ENCODE measurements around the gene MIER2. TPM values are rescaled to one million over a fixed set of nuclear protein-coding genes. Genes with fewer than 3 reads are reported as not detected.
"Not testable (repeated sequence)": the region's sequence is repeated elsewhere in the genome, so short reads cannot be mapped to it uniquely, and the experiment has no call there.

MIER2 gene
- total RNA-seq, 1 donor from 2014 or later = 47.3 TPM

- H3K4me3 Mint-ChIP-seq (ENCODE audit: unreplicated experiment) = no peak overlapping the region
- H3K27ac Mint-ChIP-seq (ENCODE audit: unreplicated experiment) = no peak overlapping the region
- no peaks in the 10 kb centered on the region for H3K9me3 Mint-ChIP-seq (ENCODE audit: unreplicated experiment)
- no peaks in the 10 kb centered on the region for H3K36me3 Mint-ChIP-seq (ENCODE audit: unreplicated experiment)
- peaks cover 2% of the 10 kb centered on the region for H3K27me3 Mint-ChIP-seq (ENCODE audit: unreplicated experiment)
- TF ChIP-seq, protein P1, sequence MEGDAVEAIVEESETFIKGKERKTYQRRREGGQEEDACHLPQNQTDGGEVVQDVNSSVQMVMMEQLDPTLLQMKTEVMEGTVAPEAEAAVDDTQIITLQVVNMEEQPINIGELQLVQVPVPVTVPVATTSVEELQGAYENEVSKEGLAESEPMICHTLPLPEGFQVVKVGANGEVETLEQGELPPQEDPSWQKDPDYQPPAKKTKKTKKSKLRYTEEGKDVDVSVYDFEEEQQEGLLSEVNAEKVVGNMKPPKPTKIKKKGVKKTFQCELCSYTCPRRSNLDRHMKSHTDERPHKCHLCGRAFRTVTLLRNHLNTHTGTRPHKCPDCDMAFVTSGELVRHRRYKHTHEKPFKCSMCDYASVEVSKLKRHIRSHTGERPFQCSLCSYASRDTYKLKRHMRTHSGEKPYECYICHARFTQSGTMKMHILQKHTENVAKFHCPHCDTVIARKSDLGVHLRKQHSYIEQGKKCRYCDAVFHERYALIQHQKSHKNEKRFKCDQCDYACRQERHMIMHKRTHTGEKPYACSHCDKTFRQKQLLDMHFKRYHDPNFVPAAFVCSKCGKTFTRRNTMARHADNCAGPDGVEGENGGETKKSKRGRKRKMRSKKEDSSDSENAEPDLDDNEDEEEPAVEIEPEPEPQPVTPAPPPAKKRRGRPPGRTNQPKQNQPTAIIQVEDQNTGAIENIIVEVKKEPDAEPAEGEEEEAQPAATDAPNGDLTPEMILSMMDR (IDR thresholded peaks at IDR 0.05; ENCODE audit: partially characterized antibody, unreplicated experiment) = no peak
- peaks cover 5% of the 10 kb centered on the region for H3K4me1 Mint-ChIP-seq (ENCODE audit: low read depth, unreplicated experiment)
- no peak for DNase-seq
Measured at GRCh38 chr19:275000-275399, 69.6 kb downstream of the MIER2 start.

- Mint-ChIP-seq H3K9me3 (ENCODE audit: unreplicated experiment) (no peaks in the 10 kb centered on the region), H3K27me3 (ENCODE audit: unreplicated experiment) (peaks cover 2% of the 10 kb centered on the region), H3K4me1 (ENCODE audit: low read depth, unreplicated experiment) (no peaks in the 10 kb centered on the region), H3K27ac (ENCODE audit: unreplicated experiment) (no peak overlapping the region), H3K4me3 (ENCODE audit: unreplicated experiment) (no peak overlapping the region), H3K36me3 (ENCODE audit: unreplicated experiment) (no peaks in the 10 kb centered on the region)
- no peak for DNase-seq
- TF ChIP-seq, protein P1 (IDR thresholded peaks at IDR 0.05; ENCODE audit: partially characterized antibody, unreplicated experiment) = no peak
Measured at GRCh38 chr19:273393-273792, 71.2 kb downstream of the MIER2 start.

GRCh38 chr19:271856-272255 lies 72.7 kb downstream of the MIER2 start:
- Mint-ChIP-seq H3K4me1 (ENCODE audit: low read depth, unreplicated experiment) (no peaks in the 10 kb centered on the region), H3K4me3 (ENCODE audit: unreplicated experiment) (no peak overlapping the region), H3K9me3 (ENCODE audit: unreplicated experiment) (peaks cover 2% of the 10 kb centered on the region), H3K36me3 (ENCODE audit: unreplicated experiment) (no peaks in the 10 kb centered on the region), H3K27me3 (ENCODE audit: unreplicated experiment) (no peaks in the 10 kb centered on the region), H3K27ac (ENCODE audit: unreplicated experiment) (no peak overlapping the region)
- TF ChIP-seq, protein P1 (IDR thresholded peaks at IDR 0.05; ENCODE audit: partially characterized antibody, unreplicated experiment) = no peak
- DNase-seq = no peak

DNA sequence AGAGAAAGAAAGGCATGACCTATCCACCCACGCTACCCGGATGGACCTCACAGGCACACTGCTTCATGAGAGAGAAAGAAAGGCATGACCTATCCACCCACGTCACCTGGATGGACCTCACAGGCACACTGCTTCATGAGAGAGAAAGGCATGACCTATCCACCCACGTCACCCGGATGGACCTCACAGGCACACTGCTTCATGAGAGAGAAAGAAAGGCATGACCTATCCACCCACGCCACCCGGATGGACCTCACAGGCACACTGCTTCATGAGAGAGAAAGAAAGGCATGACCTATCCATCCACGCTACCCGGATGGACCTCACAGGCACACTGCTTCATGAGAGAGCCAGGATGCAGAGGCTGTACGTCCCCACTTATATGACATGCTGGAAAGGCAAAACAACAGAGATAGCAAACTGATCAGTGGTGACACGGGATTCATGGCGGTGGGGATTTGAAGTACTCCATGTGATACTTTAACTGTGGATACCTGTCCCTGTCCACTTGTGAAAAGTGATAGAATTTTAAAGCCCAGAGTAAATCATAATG lies 73.8 kb downstream of the MIER2 start:
- H3K4me3 Mint-ChIP-seq (ENCODE audit: unreplicated experiment); H3K27ac Mint-ChIP-seq (ENCODE audit: unreplicated experiment); DNase-seq; H3K9me3 Mint-ChIP-seq (ENCODE audit: unreplicated experiment); H3K4me1 Mint-ChIP-seq (ENCODE audit: low read depth, unreplicated experiment); H3K36me3 Mint-ChIP-seq (ENCODE audit: unreplicated experiment); H3K27me3 Mint-ChIP-seq (ENCODE audit: unreplicated experiment): not testable (repeated sequence)

DNA sequence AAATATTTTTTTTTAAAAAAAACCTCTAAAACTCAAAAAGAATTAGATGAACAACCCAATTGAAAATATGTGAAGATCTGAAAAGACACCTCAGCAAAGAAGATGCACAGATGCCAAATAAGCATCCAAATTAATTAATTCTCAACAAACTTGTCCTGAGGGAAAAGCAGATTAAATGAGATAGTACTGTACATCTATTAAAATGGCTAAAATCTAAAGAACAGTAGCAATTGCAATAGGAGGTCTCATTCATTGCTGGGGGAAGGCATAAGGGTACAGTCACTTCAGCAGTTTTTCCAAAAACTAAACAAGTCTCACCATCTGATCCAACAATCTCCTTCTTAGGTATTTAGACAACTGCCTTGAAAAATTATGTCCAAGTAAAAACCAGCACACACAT lies 75.4 kb downstream of the MIER2 start:
- H3K36me3 Mint-ChIP-seq (ENCODE audit: unreplicated experiment) = no peaks in the 10 kb centered on the region
- H3K4me3 Mint-ChIP-seq (ENCODE audit: unreplicated experiment) = no peak overlapping the region
- no peaks in the 10 kb centered on the region for H3K27me3 Mint-ChIP-seq (ENCODE audit: unreplicated experiment)
- TF ChIP-seq, protein P1 (IDR thresholded peaks at IDR 0.05; ENCODE audit: partially characterized antibody, unreplicated experiment) = no peak
- no peak for DNase-seq
- peaks cover 2% of the 10 kb centered on the region for H3K4me1 Mint-ChIP-seq (ENCODE audit: low read depth, unreplicated experiment)
- H3K27ac Mint-ChIP-seq (ENCODE audit: unreplicated experiment) = no peak overlapping the region
- H3K9me3 Mint-ChIP-seq (ENCODE audit: unreplicated experiment) = peaks cover 2% of the 10 kb centered on the region

All from glutamatergic neuron (in vitro differentiated cells).